Naive thymus-derived CD4-positive, alpha-beta T cell (primary cell): Measurements from ENCODE around the gene AK8. TPM values are rescaled to one million over a fixed set of nuclear protein-coding genes. Genes with fewer than 3 reads are reported as not detected.

Source experiments
- ATAC-seq: fragments of 150-1000 bp; cut with Tn5 transposase; 2 replicates; pipeline ENCODE4 v1.10.0; 2021; ENCODE audit warnings: mild to moderate bottlenecking, moderate library complexity
- CTCF ChIA-PET: fragments of 350-600 bp; sonication (Branson Sonifier 250); formaldehyde crosslinking; loops from one replicate; lab custom pipeline; 2021; ENCODE audit warnings: antibody characterized with exemption; lab: Charles Lee
- POLR2A ChIA-PET: fragments of 350-600 bp; sonication (Branson Sonifier 250); formaldehyde crosslinking; loops from one replicate; lab custom pipeline; 2021; ENCODE audit warnings: antibody characterized with exemption, inconsistent platforms; lab: Charles Lee
- DNase-seq, 9 donors: peaks; one replicate each; pipeline versions ENCODE4 v3.0.0 to v3.0.0-alpha.2; 2020 to 2022; ENCODE audit warnings: mixed read lengths in 1 of 9
- H3K27ac ChIP-seq: one replicate; pipeline ENCODE4 v1.7.0; 2013; ENCODE audit warnings: mild to moderate bottlenecking, low read depth, low read length, moderate library complexity
- H3K27me3 ChIP-seq, 2 donors: one replicate each; pipeline ENCODE4 v1.7.0; 2013; ENCODE audit warnings: low read length in 2 of 2, mild to moderate bottlenecking in 2 of 2, moderate library complexity in 2 of 2; ENCODE audit not compliant: control insufficient read depth in 2 of 2, insufficient read depth in 2 of 2
- H3K36me3 ChIP-seq, 3 experiments: 1 replicate in 2 of 3; 2 replicates in 1 of 3; pipeline ENCODE4 v1.7.0; 2013; ENCODE audit warnings: low read length in 3 of 3, mild to moderate bottlenecking in 3 of 3, moderate library complexity in 1 of 3; ENCODE audit not compliant: insufficient read depth in 3 of 3, control insufficient read depth in 2 of 3
- H3K4me1 ChIP-seq, 2 donors: one replicate each; pipeline ENCODE4 v1.7.0; 2013; ENCODE audit warnings: low read length in 2 of 2, mild to moderate bottlenecking in 2 of 2, moderate library complexity in 1 of 2; ENCODE audit not compliant: control insufficient read depth in 2 of 2, insufficient read depth in 2 of 2
- H3K4me3 ChIP-seq: 2 replicates; pipeline ENCODE4 v1.7.0; 2013; ENCODE audit warnings: mild to moderate bottlenecking, low read length
- H3K9me3 ChIP-seq, 3 experiments: 1 replicate in 2 of 3; 2 replicates in 1 of 3; pipeline ENCODE4 v1.7.0; 2013; ENCODE audit warnings: low read length in 3 of 3; ENCODE audit not compliant: control insufficient read depth in 2 of 3
- H3K27ac Mint-ChIP-seq, 9 donors: one replicate each; pipeline ENCODE4 v1.8.0; 2020 to 2022; ENCODE audit warnings: mixed read lengths in 9 of 9, mild to moderate bottlenecking in 8 of 9, moderate library complexity in 5 of 9, inconsistent platforms in 2 of 9
- H3K27me3 Mint-ChIP-seq, 5 donors: one replicate each; pipeline ENCODE4 v1.8.0; 2021 to 2022; ENCODE audit warnings: mixed read lengths in 5 of 5, mild to moderate bottlenecking in 1 of 5
- H3K36me3 Mint-ChIP-seq, 5 donors: one replicate each; pipeline ENCODE4 v1.8.0; 2020 to 2022; ENCODE audit warnings: mixed read lengths in 5 of 5, mild to moderate bottlenecking in 3 of 5, inconsistent platforms in 1 of 5
- H3K4me1 Mint-ChIP-seq, 7 donors: one replicate each; pipeline ENCODE4 v1.8.0; 2020 to 2022; ENCODE audit warnings: mixed read lengths in 7 of 7, mild to moderate bottlenecking in 3 of 7, inconsistent platforms in 1 of 7
- H3K4me3 Mint-ChIP-seq, 10 donors: one replicate each; pipeline ENCODE4 v1.8.0; 2020 to 2022; ENCODE audit warnings: mild to moderate bottlenecking in 10 of 10, mixed read lengths in 10 of 10, moderate library complexity in 6 of 10, inconsistent platforms in 2 of 10
- H3K9me3 Mint-ChIP-seq, 11 donors: one replicate each; pipeline ENCODE4 v1.8.0; 2020 to 2022; ENCODE audit warnings: mixed read lengths in 11 of 11, mild to moderate bottlenecking in 4 of 11, inconsistent platforms in 1 of 11, moderate library complexity in 1 of 11
- intact Hi-C, 2 donors: fragments of 100-400 bp; cut with micrococcal nuclease; formaldehyde crosslinking; loops; one replicate each; pipeline ENCODE4 v1.15.1; 2023
- polyA plus RNA-seq, 2 donors: library from polyadenylated mRNA; unstranded; fragments of 300-500 nt; fragmentation: Illumina TruSeq; gene quantifications; one replicate each; pipeline ENCODE4 v1.2.3, GENCODE V29; 2021
- total RNA-seq, 6 experiments: library from RNA in 5 of 6; stranded (reverse) in 5 of 6; gene quantifications; 1 replicate in 5 of 6; 2 replicates in 1 of 6; pipeline ENCODE4 v1.2.3 and lab custom pipeline; 2021 to 2026

Gene AK8
- total and polyA plus RNA-seq, 7 experiments from 2014 or later = 0.10 to 0.20 (median 0.12) TPM; not detected in 4

GRCh38 chr9:132760057-132760456 is 118.0 kb downstream of the AK8 start:
- Histone ChIP-seq H3K4me1 (no peaks in the 10 kb centered on the region), H3K27me3 (no peaks in the 10 kb centered on the region), H3K27ac (no peak overlapping the region), H3K9me3 (no peaks in the 10 kb centered on the region), H3K36me3 (no peaks in the 10 kb centered on the region), H3K4me3 (no peak overlapping the region)
- Mint-ChIP-seq H3K27me3 (peaks cover 0 to 46% (median 5%) of the 10 kb centered on the region in 5 donors), H3K9me3 (no peaks in the 10 kb centered on the region), H3K27ac (no peak overlapping the region), H3K36me3 (no peaks in the 10 kb centered on the region), H3K4me3 (no peak overlapping the region), H3K4me1 (no peaks in the 10 kb centered on the region)
- no peak for DNase-seq
- intact Hi-C loops = loop anchor here in 1 of 2 donors (10.0 kb wide), 1 partner anchor 355 kb away; the partner anchor contains the start of gene TTF1
- ChIA-PET POLR2A (no interaction called here), CTCF (no interaction called here)
- no peak for ATAC-seq

- ATAC-seq = no peak
- Mint-ChIP-seq H3K36me3 (no peaks in the 10 kb centered on the region), H3K27me3 (peaks cover 0 to 31% (median 5%) of the 10 kb centered on the region in 5 donors), H3K4me3 (no peak overlapping the region), H3K4me1 (no peaks in the 10 kb centered on the region), H3K9me3 (no peaks in the 10 kb centered on the region), H3K27ac (no peak overlapping the region)
- Histone ChIP-seq H3K36me3 (no peaks in the 10 kb centered on the region), H3K4me1 (no peaks in the 10 kb centered on the region), H3K9me3 (no peaks in the 10 kb centered on the region), H3K27me3 (no peaks in the 10 kb centered on the region), H3K27ac (no peak overlapping the region), H3K4me3 (no peak overlapping the region)
- ChIA-PET POLR2A (no interaction called here), CTCF (no interaction called here)
- intact Hi-C loops = no loop called here
- DNase-seq = no peak
These were observed 121.1 kb downstream of the AK8 start for GRCh38 chr9:132757016-132757415.

GRCh38 chr9:132756214-132756845 is 121.8 kb downstream of the AK8 start:
- POLR2A ChIA-PET = no interaction called here

DNA sequence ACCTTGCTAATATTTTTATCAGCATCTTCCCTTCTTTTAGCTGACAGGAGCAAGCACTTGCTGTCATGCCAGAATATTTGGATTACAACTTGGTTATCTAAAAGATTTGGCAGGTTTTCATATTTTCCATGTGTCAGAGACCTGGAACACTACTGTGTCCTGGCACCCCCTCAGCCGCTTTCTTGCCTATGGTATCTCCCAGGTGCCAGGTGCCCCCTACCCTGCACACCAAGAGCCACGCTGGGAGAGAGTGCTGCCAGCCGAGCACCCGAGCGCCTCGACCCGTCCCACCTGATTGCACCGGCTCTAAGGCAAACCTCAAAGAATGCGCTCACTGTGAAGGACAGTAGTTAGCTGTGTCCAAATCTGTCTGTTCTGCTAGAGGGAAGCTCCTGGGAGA is 123.0 kb downstream of the AK8 start:
- Mint-ChIP-seq H3K27me3 (peaks cover 0 to 24% (median 0%) of the 10 kb centered on the region in 5 donors), H3K4me3 (no peak overlapping the region), H3K36me3 (no peaks in the 10 kb centered on the region), H3K27ac (no peak overlapping the region), H3K4me1 (no peaks in the 10 kb centered on the region), H3K9me3 (no peaks in the 10 kb centered on the region)
- Histone ChIP-seq H3K4me1 (no peaks in the 10 kb centered on the region), H3K4me3 (no peak overlapping the region), H3K27ac (no peak overlapping the region), H3K36me3 (no peaks in the 10 kb centered on the region), H3K9me3 (no peaks in the 10 kb centered on the region), H3K27me3 (no peaks in the 10 kb centered on the region)
- DNase-seq = no peak
- intact Hi-C loops = no loop called here
- ChIA-PET POLR2A (no interaction called here), CTCF (no interaction called here)
- no peak for ATAC-seq

More at GRCh38 chr9:132756214-132756845, 121.8 kb downstream of the AK8 start:
- Mint-ChIP-seq H3K4me1 (no peaks in the 10 kb centered on the region), H3K4me3 (no peak overlapping the region), H3K9me3 (no peaks in the 10 kb centered on the region), H3K36me3 (no peaks in the 10 kb centered on the region), H3K27ac (no peak overlapping the region), H3K27me3 (peaks cover 0 to 25% (median 5%) of the 10 kb centered on the region in 5 donors)
- no peak overlapping the region for H3K27ac ChIP-seq
- H3K27me3 ChIP-seq = no peaks in the 10 kb centered on the region
- H3K4me3 ChIP-seq = no peak overlapping the region
- CTCF ChIA-PET = no interaction called here
- no peaks in the 10 kb centered on the region for H3K4me1 ChIP-seq
- no peaks in the 10 kb centered on the region for H3K9me3 ChIP-seq
- no peaks in the 10 kb centered on the region for H3K36me3 ChIP-seq
- no peak for DNase-seq
- intact Hi-C loops = no loop called here
- ATAC-seq = no peak

GRCh38 chr9:132754236-132754635 is 123.8 kb downstream of the AK8 start:
- H3K4me3 ChIP-seq = no peak overlapping the region
- no peak overlapping the region for H3K27ac Mint-ChIP-seq
- H3K36me3 ChIP-seq = no peaks in the 10 kb centered on the region
- no peaks in the 10 kb centered on the region for H3K27me3 ChIP-seq
- CTCF ChIA-PET = no interaction called here
- H3K4me1 ChIP-seq = no peaks in the 10 kb centered on the region
- H3K9me3 Mint-ChIP-seq = no peaks in the 10 kb centered on the region
- DNase-seq (no peak), ATAC-seq (no peak)
- peaks cover 0 to 17% (median 0%) of the 10 kb centered on the region in 5 donors for H3K27me3 Mint-ChIP-seq
- no peak overlapping the region for H3K4me3 Mint-ChIP-seq
- H3K9me3 ChIP-seq = no peaks in the 10 kb centered on the region
- H3K27ac ChIP-seq = no peak overlapping the region
- POLR2A ChIA-PET = interaction anchor here (0.6 kb wide), 1 partner anchor 14 kb away, joined by 3 read pairs; no protein-coding TSS in a partner anchor
- H3K4me1 Mint-ChIP-seq = no peaks in the 10 kb centered on the region
- H3K36me3 Mint-ChIP-seq = no peaks in the 10 kb centered on the region
- intact Hi-C loops = no loop called here

GRCh38 chr9:132753593-132753880 is 124.5 kb downstream of the AK8 start:
- intact Hi-C loops = no loop called here
- Mint-ChIP-seq H3K4me1 (no peaks in the 10 kb centered on the region), H3K36me3 (no peaks in the 10 kb centered on the region), H3K4me3 (no peak overlapping the region), H3K27ac (no peak overlapping the region), H3K27me3 (peaks cover 0 to 12% (median 0%) of the 10 kb centered on the region in 5 donors), H3K9me3 (no peaks in the 10 kb centered on the region)
- no peak for ATAC-seq
- CTCF ChIA-PET = no interaction called here
- POLR2A ChIA-PET = no interaction called here
- no peak for DNase-seq
- Histone ChIP-seq H3K36me3 (no peaks in the 10 kb centered on the region), H3K4me1 (no peaks in the 10 kb centered on the region), H3K4me3 (no peak overlapping the region), H3K9me3 (no peaks in the 10 kb centered on the region), H3K27me3 (no peaks in the 10 kb centered on the region), H3K27ac (no peak overlapping the region)

GRCh38 chr9:132752877-132753592 is 125.0 kb downstream of the AK8 start:
- H3K9me3 ChIP-seq = no peaks in the 10 kb centered on the region
- Mint-ChIP-seq H3K27ac (no peak overlapping the region), H3K27me3 (peaks cover 0 to 12% (median 0%) of the 10 kb centered on the region in 5 donors), H3K9me3 (no peaks in the 10 kb centered on the region), H3K36me3 (no peaks in the 10 kb centered on the region), H3K4me3 (no peak overlapping the region), H3K4me1 (no peaks in the 10 kb centered on the region)
- no peaks in the 10 kb centered on the region for H3K27me3 ChIP-seq
- no peak for ATAC-seq
- intact Hi-C loops = no loop called here
- no peaks in the 10 kb centered on the region for H3K36me3 ChIP-seq
- no peak overlapping the region for H3K27ac ChIP-seq
- no peak overlapping the region for H3K4me3 ChIP-seq
- DNase-seq = no peak
- CTCF ChIA-PET = no interaction called here
- H3K4me1 ChIP-seq = no peaks in the 10 kb centered on the region
- POLR2A ChIA-PET = interaction anchor here (0.6 kb wide), 1 partner anchor 68 kb away, joined by 4 read pairs; no protein-coding TSS in a partner anchor
